ENCODE results near the gene INO80C.

Gene INO80C

DNA sequence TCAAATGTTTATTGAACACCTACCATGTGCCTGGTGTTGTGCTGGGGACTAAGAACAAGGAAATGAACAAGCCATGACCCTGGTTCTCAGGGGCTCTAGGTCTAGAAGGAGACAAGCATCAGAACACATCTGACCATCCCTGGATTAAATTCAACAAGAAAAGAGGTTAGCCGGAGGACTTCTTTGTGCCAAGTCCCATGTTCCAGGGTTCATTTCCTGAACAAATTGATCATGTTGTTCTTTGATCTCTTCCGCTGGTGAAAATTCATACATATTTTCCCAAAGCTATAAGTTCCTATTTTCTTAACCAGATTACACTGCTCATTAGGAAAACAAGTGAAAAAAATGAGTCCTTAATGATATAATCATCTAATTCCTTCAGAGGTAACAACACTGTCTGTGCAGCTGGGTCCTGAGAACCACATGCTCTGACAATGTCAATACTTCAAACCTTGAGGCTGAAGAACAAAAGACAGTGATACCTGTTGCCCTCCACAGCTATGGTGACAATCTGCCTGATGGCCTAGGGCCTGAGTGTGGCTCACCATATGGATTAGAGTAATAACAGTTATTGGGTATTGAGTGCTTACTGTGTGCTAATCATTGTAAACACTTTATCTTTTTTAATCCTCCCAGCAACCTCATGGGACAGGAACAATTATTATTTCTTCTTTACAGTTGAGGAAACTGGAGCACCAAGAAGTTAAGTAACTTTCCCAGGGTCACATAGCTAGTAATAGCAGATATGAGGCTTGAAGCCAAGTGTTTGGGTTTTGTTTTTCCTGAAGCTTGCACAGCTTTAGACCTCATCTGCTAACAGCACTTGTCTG is 24.6 kb upstream of the INO80C start:
- TF ChIP-seq, protein P1, sequence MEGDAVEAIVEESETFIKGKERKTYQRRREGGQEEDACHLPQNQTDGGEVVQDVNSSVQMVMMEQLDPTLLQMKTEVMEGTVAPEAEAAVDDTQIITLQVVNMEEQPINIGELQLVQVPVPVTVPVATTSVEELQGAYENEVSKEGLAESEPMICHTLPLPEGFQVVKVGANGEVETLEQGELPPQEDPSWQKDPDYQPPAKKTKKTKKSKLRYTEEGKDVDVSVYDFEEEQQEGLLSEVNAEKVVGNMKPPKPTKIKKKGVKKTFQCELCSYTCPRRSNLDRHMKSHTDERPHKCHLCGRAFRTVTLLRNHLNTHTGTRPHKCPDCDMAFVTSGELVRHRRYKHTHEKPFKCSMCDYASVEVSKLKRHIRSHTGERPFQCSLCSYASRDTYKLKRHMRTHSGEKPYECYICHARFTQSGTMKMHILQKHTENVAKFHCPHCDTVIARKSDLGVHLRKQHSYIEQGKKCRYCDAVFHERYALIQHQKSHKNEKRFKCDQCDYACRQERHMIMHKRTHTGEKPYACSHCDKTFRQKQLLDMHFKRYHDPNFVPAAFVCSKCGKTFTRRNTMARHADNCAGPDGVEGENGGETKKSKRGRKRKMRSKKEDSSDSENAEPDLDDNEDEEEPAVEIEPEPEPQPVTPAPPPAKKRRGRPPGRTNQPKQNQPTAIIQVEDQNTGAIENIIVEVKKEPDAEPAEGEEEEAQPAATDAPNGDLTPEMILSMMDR (IDR thresholded peaks at IDR 0.05; ENCODE audit: low read depth, low read length, poor library complexity, severe bottlenecking) = no peak

GRCh38 chr18:35521133-35521532 is 23.4 kb upstream of the INO80C start:
- H3K36me3 ChIP-seq (ENCODE audit: control insufficient read depth, low read length) = no peaks in the 10 kb centered on the region
- no peaks in the 10 kb centered on the region for H3K9me2 ChIP-seq (replicated peaks; ENCODE audit: control insufficient read depth, low read length)
- no peak overlapping the region for H3K4me2 ChIP-seq (ENCODE audit: low read length)
- TF ChIP-seq EZH2phosphoT487 (IDR thresholded peaks at IDR 0.05; ENCODE audit: borderline replicate concordance, low read length) = no peak
- TF ChIP-seq, protein P1 (IDR thresholded peaks at IDR 0.05; ENCODE audit: low read depth, low read length, poor library complexity, severe bottlenecking) = no peak
- H3K4me1 ChIP-seq (ENCODE audit: control insufficient read depth, low read length) = peaks cover 5% of the 10 kb centered on the region; the same call in 1 of the 2 replicates
- no peaks in the 10 kb centered on the region for H3K79me2 ChIP-seq (ENCODE audit: control insufficient read depth, low read length)
- H3F3A ChIP-seq (ENCODE audit: control insufficient read depth, insufficient read depth) = no peaks in the 10 kb centered on the region
- no peak overlapping the region for H3K27ac ChIP-seq (ENCODE audit: low read depth, low read length)
- no peaks in the 10 kb centered on the region for H4K20me1 ChIP-seq (ENCODE audit: control insufficient read depth, insufficient read depth, low read depth, low read length)
- H3K9me3 ChIP-seq (ENCODE audit: control insufficient read depth, insufficient read depth, low read length) = no peaks in the 10 kb centered on the region
- H3K4me3 ChIP-seq (ENCODE audit: low read length) = no peak overlapping the region
- H3K27me3 ChIP-seq (ENCODE audit: control insufficient read depth, low read length) = no peaks in the 10 kb centered on the region

More for the DNA sequence above, 24.6 kb upstream of the INO80C start:
- Histone ChIP-seq H3K27me3 (ENCODE audit: control insufficient read depth, low read length) (no peaks in the 10 kb centered on the region), H3K36me3 (ENCODE audit: control insufficient read depth, low read length) (no peaks in the 10 kb centered on the region), H4K20me1 (ENCODE audit: control insufficient read depth, insufficient read depth, low read depth, low read length) (no peaks in the 10 kb centered on the region), H3K9me2 (replicated peaks; ENCODE audit: control insufficient read depth, low read length) (no peaks in the 10 kb centered on the region), H3K27ac (ENCODE audit: low read depth, low read length) (no peak overlapping the region), H3K4me2 (ENCODE audit: low read length) (no peak overlapping the region), H3K4me1 (ENCODE audit: control insufficient read depth, low read length) (peaks cover 5% of the 10 kb centered on the region; the same call in 1 of the 2 replicates), H3K79me2 (ENCODE audit: control insufficient read depth, low read length) (no peaks in the 10 kb centered on the region), H3F3A (ENCODE audit: control insufficient read depth, insufficient read depth) (no peaks in the 10 kb centered on the region), H3K9me3 (ENCODE audit: control insufficient read depth, insufficient read depth, low read length) (no peaks in the 10 kb centered on the region), H3K4me3 (ENCODE audit: low read length) (no peak overlapping the region)

DNA sequence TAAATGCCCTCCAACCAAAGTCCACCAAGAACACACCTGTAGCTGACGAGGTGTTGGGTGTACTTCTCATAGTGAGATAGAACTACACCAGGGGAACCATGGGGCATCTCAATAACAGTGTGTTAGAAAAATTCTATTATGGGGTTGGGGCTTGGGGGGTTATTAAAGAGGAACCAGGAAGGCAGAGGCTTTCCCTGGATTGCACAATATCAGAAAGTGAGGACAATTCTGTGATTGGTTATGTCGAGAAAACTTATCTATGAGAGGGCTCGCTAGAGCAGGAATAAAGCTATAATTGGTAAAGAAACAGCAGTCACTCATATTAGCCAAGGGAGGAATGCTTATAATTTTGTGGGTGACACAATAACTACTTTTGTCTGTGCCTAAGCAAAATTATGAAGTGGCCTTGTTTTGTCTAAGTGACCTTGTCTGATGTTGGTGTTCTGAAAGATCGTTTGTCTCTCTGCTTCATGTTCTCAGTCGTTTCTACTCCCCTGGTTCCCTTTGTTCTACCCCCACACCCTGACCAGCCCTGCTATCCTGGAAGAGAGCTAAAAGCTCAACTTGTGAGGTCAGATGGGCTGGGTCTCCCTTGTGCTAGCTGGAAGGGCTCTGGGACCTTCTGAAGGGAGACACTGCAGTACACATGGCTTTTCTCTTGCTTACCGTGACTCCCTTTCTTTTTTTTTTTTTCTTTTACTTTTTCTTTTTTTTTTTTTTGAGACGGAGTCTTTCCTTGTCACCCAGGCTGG is 21.6 kb upstream of the INO80C start:
- peaks cover 5% of the 10 kb centered on the region; the same call in 1 of the 2 replicates for H3K4me1 ChIP-seq (ENCODE audit: control insufficient read depth, low read length)
- H3K4me3 ChIP-seq (ENCODE audit: low read length) = no peak overlapping the region
- no peak overlapping the region for H3K4me2 ChIP-seq (ENCODE audit: low read length)
- no peaks in the 10 kb centered on the region for H3K9me2 ChIP-seq (replicated peaks; ENCODE audit: control insufficient read depth, low read length)
- no peaks in the 10 kb centered on the region for H3K79me2 ChIP-seq (ENCODE audit: control insufficient read depth, low read length)
- H3K27ac ChIP-seq (ENCODE audit: low read depth, low read length) = no peak overlapping the region
- no peaks in the 10 kb centered on the region for H3F3A ChIP-seq (ENCODE audit: control insufficient read depth, insufficient read depth)
- no peaks in the 10 kb centered on the region for H4K20me1 ChIP-seq (ENCODE audit: control insufficient read depth, insufficient read depth, low read depth, low read length)
- TF ChIP-seq, protein P1 (IDR thresholded peaks at IDR 0.05; ENCODE audit: low read depth, low read length, poor library complexity, severe bottlenecking) = no peak
- H3K36me3 ChIP-seq (ENCODE audit: control insufficient read depth, low read length) = no peaks in the 10 kb centered on the region
- no peaks in the 10 kb centered on the region for H3K27me3 ChIP-seq (ENCODE audit: control insufficient read depth, low read length)
- H3K9me3 ChIP-seq (ENCODE audit: control insufficient read depth, insufficient read depth, low read length) = no peaks in the 10 kb centered on the region
